HepG2 (cell line): ENCODE measurements around the gene CCDC88A.

Experiments used
- CENPT ChIP-seq: sonication (generic); formaldehyde crosslinking; IDR thresholded peaks from 2 replicates; pipeline ENCODE4 v1.8.0; 2022; ENCODE audit warnings: low read depth, mild to moderate bottlenecking, moderate library complexity, missing genetic modification reagents
- IRF9 ChIP-seq: sonication (generic); formaldehyde crosslinking; IDR thresholded peaks from 2 replicates; pipeline ENCODE4 v1.8.0; 2022; ENCODE audit warnings: missing genetic modification reagents, mild to moderate bottlenecking, borderline replicate concordance
- PAXIP1 ChIP-seq: sonication (generic); formaldehyde crosslinking; conservative IDR thresholded peaks from 2 replicates; pipeline ENCODE4 v1.4.0; 2020; ENCODE audit warnings: mild to moderate bottlenecking, missing genetic modification reagents, moderate library complexity
- POLR2AphosphoS5 ChIP-seq: IDR thresholded peaks from 2 replicates; pipeline ENCODE4 v1.6.1; 2012; ENCODE audit warnings: low read depth, low read length
- TEF ChIP-seq: sonication (generic); formaldehyde crosslinking; IDR thresholded peaks from 2 replicates; pipeline ENCODE4 v1.5.0; 2020; ENCODE audit warnings: missing genetic modification reagents
- ZNF24 ChIP-seq: fragments of 450-650 bp; IDR thresholded peaks from 2 replicates; pipeline ENCODE4 v1.6.1; 2017; ENCODE audit warnings: antibody characterized with exemption, mild to moderate bottlenecking
- TF ChIP-seq, protein P1 (sequence below): sonication (generic); formaldehyde crosslinking; IDR thresholded peaks from 2 replicates; pipeline ENCODE4 v1.4.0; 2020; ENCODE audit warnings: missing genetic modification reagents
- TF ChIP-seq, protein P2 (sequence below): sonication (generic); formaldehyde crosslinking; IDR thresholded peaks from 2 replicates; pipeline ENCODE4 v1.5.0; 2020; ENCODE audit warnings: mild to moderate bottlenecking, missing genetic modification reagents, moderate library complexity
- TF ChIP-seq, protein P3 (sequence below): sonication (generic); formaldehyde crosslinking; IDR thresholded peaks from 2 replicates; pipeline ENCODE4 v1.5.0; 2020; ENCODE audit warnings: missing genetic modification reagents, mild to moderate bottlenecking, borderline replicate concordance
- TF ChIP-seq, protein P4 (sequence below): sonication (generic); formaldehyde crosslinking; IDR thresholded peaks from 2 replicates; pipeline ENCODE4 v1.5.0; 2020; ENCODE audit warnings: mild to moderate bottlenecking, missing genetic modification reagents, borderline replicate concordance

GRCh38 chr2:55327470-55328230 lies 92.0 kb downstream of the CCDC88A start:
- TF ChIP-seq, protein P1, sequence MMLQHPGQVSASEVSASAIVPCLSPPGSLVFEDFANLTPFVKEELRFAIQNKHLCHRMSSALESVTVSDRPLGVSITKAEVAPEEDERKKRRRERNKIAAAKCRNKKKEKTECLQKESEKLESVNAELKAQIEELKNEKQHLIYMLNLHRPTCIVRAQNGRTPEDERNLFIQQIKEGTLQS (CRISPR knock-in tag), result no peak
- no peak for TF ChIP-seq IRF9 (CRISPR knock-in tag)
- no peak for TF ChIP-seq POLR2AphosphoS5
- TF ChIP-seq PAXIP1 (CRISPR knock-in tag), result no peak
- no peak for TF ChIP-seq ZNF24
- no peak for TF ChIP-seq CENPT (CRISPR knock-in tag)
- TF ChIP-seq, protein P2, sequence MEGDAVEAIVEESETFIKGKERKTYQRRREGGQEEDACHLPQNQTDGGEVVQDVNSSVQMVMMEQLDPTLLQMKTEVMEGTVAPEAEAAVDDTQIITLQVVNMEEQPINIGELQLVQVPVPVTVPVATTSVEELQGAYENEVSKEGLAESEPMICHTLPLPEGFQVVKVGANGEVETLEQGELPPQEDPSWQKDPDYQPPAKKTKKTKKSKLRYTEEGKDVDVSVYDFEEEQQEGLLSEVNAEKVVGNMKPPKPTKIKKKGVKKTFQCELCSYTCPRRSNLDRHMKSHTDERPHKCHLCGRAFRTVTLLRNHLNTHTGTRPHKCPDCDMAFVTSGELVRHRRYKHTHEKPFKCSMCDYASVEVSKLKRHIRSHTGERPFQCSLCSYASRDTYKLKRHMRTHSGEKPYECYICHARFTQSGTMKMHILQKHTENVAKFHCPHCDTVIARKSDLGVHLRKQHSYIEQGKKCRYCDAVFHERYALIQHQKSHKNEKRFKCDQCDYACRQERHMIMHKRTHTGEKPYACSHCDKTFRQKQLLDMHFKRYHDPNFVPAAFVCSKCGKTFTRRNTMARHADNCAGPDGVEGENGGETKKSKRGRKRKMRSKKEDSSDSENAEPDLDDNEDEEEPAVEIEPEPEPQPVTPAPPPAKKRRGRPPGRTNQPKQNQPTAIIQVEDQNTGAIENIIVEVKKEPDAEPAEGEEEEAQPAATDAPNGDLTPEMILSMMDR (CRISPR knock-in tag), result no peak
- TF ChIP-seq, protein P3, sequence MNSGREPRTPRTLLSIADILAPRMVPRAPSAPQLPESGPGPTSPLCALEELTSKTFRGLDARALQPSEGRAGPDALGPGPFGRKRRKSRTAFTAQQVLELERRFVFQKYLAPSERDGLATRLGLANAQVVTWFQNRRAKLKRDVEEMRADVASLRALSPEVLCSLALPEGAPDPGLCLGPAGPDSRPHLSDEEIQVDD, result no peak
- TF ChIP-seq, protein P4, sequence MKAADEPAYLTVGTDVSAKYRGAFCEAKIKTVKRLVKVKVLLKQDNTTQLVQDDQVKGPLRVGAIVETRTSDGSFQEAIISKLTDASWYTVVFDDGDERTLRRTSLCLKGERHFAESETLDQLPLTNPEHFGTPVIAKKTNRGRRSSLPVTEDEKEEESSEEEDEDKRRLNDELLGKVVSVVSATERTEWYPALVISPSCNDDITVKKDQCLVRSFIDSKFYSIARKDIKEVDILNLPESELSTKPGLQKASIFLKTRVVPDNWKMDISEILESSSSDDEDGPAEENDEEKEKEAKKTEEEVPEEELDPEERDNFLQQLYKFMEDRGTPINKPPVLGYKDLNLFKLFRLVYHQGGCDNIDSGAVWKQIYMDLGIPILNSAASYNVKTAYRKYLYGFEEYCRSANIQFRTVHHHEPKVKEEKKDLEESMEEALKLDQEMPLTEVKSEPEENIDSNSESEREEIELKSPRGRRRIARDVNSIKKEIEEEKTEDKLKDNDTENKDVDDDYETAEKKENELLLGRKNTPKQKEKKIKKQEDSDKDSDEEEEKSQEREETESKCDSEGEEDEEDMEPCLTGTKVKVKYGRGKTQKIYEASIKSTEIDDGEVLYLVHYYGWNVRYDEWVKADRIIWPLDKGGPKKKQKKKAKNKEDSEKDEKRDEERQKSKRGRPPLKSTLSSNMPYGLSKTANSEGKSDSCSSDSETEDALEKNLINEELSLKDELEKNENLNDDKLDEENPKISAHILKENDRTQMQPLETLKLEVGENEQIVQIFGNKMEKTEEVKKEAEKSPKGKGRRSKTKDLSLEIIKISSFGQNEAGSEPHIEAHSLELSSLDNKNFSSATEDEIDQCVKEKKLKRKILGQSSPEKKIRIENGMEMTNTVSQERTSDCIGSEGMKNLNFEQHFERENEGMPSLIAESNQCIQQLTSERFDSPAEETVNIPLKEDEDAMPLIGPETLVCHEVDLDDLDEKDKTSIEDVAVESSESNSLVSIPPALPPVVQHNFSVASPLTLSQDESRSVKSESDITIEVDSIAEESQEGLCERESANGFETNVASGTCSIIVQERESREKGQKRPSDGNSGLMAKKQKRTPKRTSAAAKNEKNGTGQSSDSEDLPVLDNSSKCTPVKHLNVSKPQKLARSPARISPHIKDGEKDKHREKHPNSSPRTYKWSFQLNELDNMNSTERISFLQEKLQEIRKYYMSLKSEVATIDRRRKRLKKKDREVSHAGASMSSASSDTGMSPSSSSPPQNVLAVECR (CRISPR knock-in tag), result no peak
- TF ChIP-seq TEF (CRISPR knock-in tag), result no peak
